Tracheal epithelial cell (primary cell): ENCODE measurements around the gene DRAM2. TPM values are rescaled to one million over a fixed set of nuclear protein-coding genes. Genes with fewer than 3 reads are reported as not detected.

Source experiments
- total RNA-seq: library from RNA; depleted of rRNA; stranded (reverse); fragments of >200 nt; gene quantifications from 2 replicates; pipeline ENCODE4 v1.2.1, GENCODE V29; 2014

The DRAM2 gene
- 75.7 and 97.4 TPM in 2 replicates for total RNA-seq

DNA sequence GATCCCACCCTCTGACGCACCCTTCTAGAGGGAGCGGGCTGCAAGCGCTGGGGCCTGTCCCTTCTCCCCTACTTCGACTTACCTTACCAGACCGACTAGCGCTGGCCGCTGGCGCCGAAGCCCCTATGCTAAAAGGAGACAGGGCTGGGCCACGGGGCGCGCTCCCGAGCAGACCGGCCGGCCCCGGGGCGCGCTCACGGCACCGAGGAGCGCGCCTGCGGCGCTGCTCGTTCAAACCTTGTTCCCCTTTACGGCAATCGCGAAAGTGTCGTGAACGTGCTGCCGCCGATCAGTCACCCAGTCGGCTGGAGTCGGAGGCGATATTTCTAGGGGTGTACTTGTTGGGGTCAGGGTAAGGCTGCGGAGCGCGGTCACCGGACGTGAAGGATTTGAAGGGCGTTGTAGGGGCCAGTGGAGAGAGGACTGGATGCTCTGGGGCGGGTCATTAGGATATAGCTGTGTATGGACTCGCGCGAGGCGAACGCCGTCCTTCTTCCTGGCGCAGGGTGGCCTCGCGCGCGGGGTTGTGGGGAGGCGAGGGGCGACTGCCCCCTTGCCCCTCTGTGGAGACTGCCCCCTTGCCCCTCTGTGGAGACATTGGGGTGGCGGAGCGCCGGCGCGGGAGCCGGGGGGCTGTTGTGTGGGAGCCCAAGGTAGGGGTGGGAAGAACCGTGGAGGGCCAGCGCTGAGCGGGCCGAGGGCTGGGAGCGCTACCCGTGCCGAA, at the start of gene DRAM2, which contains the start of gene CEPT1:
TSS of gene DRAM2 (minus strand) at position 138 of the 724 bp plus-strand sequence. CDS start 8,539 bp downstream, outside the sequence.
TSS of gene CEPT1 (plus strand) at position 268 of the 724 bp plus-strand sequence. CDS start 7,492 bp downstream, outside the sequence.

Other genes starting within 250 kb of the DRAM2 start
- gene LRIF1, start 176.2 kb downstream of the DRAM2 start, total RNA-seq: 7.2 and 11.3 TPM in 2 replicates
- gene CEPT1, start 130 bp upstream of the DRAM2 start, total RNA-seq: 60.5 and 73.3 TPM in 2 replicates
- 21.7 and 28.3 TPM in 2 replicates for gene DENND2D, start 60.6 kb upstream of the DRAM2 start, total RNA-seq
- gene CHI3L2, start 87.6 kb upstream of the DRAM2 start, total RNA-seq: 0.96 TPM in 1 of 2 replicates, not detected in the other
- not detected in 2 replicates for gene CHIA, start 150.8 kb upstream of the DRAM2 start, total RNA-seq